ENCODE measurements around the gene TP53RK. TPM values are rescaled to one million over a fixed set of nuclear protein-coding genes. Genes with fewer than 3 reads are reported as not detected.

TP53RK gene
- total RNA-seq, 1 donor from 2014 or later: 65.8 TPM

- DNase-seq: no peak
Measured at GRCh38 chr20:46660487-46660886, 28.8 kb downstream of the TP53RK start.

- no peak for DNase-seq
Measured at GRCh38 chr20:46657618-46658017, 31.6 kb downstream of the TP53RK start.

GRCh38 chr20:46657137-46657536 is 32.1 kb downstream of the TP53RK start:
- DNase-seq: no peak

- DNase-seq: no peak
Measured at GRCh38 chr20:46652699-46653098, 36.5 kb downstream of the TP53RK start.

GRCh38 chr20:46651091-46651962 is 37.9 kb downstream of the TP53RK start, which contains the start of gene SLC13A3:
SLC13A3 (minus strand) TSS chr20:46651459; CDS start chr20:46651421, 38 bp downstream.
- DNase-seq: no peak

- DNase-seq: no peak
Measured at GRCh38 chr20:46650575-46651090, 38.6 kb downstream of the TP53RK start.

GRCh38 chr20:46649965-46650542 is 39.2 kb downstream of the TP53RK start:
- DNase-seq: no peak

GRCh38 chr20:46649650-46649949 is 39.6 kb downstream of the TP53RK start:
- DNase-seq: no peak

GRCh38 chr20:46648903-46649649 is 40.2 kb downstream of the TP53RK start:
- no peak for DNase-seq

GRCh38 chr20:46647469-46647868 is 41.8 kb downstream of the TP53RK start:
- DNase-seq: no peak

- DNase-seq: no peak
Measured at GRCh38 chr20:46646659-46647380, 42.4 kb downstream of the TP53RK start.

- no peak for DNase-seq
Measured at GRCh38 chr20:46646122-46646521, 43.1 kb downstream of the TP53RK start.

GRCh38 chr20:46644733-46645132 is 44.5 kb downstream of the TP53RK start:
- no peak for DNase-seq

GRCh38 chr20:46644160-46644559 is 45.1 kb downstream of the TP53RK start:
- DNase-seq: no peak

- no peak for DNase-seq
Measured at GRCh38 chr20:46642969-46643343, 46.3 kb downstream of the TP53RK start.

GRCh38 chr20:46642265-46642968 is 46.8 kb downstream of the TP53RK start:
- no peak for DNase-seq

GRCh38 chr20:46641424-46641823 is 47.8 kb downstream of the TP53RK start:
- no peak for DNase-seq

GRCh38 chr20:46640536-46641311 is 48.5 kb downstream of the TP53RK start:
- DNase-seq: no peak

GRCh38 chr20:46640044-46640443 is 49.2 kb downstream of the TP53RK start:
- DNase-seq: no peak

GRCh38 chr20:46639587-46639986 is 49.7 kb downstream of the TP53RK start:
- no peak for DNase-seq

GRCh38 chr20:46638898-46639274 is 50.4 kb downstream of the TP53RK start:
- DNase-seq: no peak

All from occipital lobe (tissue), 2 donors.